Activated naive CD4-positive, alpha-beta T cell treated with Interleukin-2 at 50 U/mL for 16 hours (primary cell): ENCODE results near the gene OR2C3.
"Not testable (repeated sequence)": the region's sequence is repeated elsewhere in the genome, so short reads cannot be mapped to it uniquely, and the experiment has no call there.

Experiments
- DNase-seq: peaks from one replicate; pipeline ENCODE4 v3.0.0-alpha.2; 2020

OR2C3 gene

GRCh38 chr1:247536340-247536739, at the start of gene OR2C3:
Gene OR2C3, minus strand, starts transcription at chr1:247536440. Its CDS starts 3,929 bp downstream, at chr1:247532511.
- DNase-seq: no peak

DNA sequence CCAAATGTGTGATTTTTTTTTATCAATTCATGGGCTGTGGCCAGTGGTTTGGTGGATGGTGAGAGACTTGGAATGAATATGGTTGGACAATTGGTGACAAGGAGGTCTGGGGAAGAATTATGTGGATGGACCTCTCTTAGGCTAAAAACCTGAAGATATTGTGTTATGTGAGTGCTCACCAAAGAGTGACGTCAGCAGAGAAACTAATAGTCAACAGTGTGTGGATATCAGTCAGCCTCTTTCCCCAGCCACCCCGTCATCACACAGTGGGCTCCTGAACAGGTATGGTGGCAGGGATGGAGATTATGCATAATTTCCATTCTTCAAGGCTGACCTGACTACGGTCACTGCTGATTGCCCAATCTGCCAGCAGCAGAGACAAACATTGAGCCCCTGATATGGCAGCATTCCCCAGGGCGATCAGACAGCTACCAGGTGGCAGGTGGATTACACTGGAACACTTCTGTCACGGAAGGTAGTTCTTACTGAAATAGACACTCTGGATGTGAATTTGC, 42.8 kb upstream of the OR2C3 start:
- no peak for DNase-seq

- DNase-seq: no peak
Measured at GRCh38 chr1:247576514-247576913, 40.3 kb upstream of the OR2C3 start.

DNA sequence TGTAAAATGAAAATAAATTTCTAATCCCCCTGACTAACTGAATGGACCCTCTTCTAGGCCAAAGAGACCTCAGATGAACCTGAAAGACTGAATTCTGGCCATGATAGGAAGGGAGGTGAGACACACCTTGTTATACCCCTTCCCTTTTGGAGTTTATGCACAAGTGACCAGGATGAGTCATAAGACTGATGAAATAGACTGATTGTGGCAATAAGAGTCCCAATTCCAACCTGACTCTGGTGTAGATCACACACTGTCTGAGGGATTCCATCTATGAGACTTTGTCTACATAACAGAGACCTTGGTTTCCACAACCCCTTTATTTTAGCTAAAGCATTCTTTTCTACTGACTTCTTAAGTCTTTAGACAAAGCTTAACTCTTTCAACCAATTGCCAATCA, 38.4 kb upstream of the OR2C3 start:
- DNase-seq: no peak

GRCh38 chr1:247574236-247574635, 38.0 kb upstream of the OR2C3 start:
- no peak for DNase-seq

DNA sequence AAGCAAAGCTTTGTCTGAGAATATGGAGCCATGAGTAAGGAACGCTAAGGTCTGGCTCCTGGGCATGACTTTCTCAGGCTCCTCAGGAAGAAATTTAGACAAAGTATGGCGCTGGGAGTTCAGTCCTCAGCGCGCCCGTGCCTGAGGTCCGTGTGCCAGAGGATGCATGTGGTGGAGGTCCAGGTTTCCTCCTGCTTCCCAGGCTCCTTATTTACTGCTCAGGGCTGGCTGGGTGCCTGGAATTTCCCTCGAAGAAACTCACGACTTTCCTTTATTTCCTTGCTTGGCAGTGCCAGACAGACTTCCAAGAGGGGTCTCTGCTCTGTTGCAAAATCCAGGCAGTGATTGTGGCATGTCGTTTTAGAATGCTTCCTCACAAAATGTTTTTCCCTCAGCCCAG, 26.0 kb upstream of the OR2C3 start:
- no peak for DNase-seq

DNA sequence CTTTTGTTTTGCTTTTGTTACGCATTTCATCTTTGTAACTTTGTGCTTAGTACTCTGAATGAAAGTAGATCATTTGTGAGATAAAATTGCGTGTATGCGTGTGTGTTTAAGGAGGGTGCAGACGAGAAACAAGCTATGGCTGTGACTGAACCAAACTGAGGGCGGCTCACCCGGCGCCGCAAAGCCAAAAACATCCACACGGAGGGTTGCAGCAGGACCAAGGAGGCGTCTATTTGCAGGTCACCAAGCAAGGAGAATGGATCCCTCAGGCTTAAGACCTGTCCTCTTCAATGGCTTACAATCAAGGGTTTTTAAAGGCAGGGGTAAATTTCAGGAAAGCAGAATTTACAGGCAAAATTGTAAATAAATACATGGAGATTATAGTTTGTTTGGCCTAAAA, 25.5 kb upstream of the OR2C3 start:
- no peak for DNase-seq

DNA sequence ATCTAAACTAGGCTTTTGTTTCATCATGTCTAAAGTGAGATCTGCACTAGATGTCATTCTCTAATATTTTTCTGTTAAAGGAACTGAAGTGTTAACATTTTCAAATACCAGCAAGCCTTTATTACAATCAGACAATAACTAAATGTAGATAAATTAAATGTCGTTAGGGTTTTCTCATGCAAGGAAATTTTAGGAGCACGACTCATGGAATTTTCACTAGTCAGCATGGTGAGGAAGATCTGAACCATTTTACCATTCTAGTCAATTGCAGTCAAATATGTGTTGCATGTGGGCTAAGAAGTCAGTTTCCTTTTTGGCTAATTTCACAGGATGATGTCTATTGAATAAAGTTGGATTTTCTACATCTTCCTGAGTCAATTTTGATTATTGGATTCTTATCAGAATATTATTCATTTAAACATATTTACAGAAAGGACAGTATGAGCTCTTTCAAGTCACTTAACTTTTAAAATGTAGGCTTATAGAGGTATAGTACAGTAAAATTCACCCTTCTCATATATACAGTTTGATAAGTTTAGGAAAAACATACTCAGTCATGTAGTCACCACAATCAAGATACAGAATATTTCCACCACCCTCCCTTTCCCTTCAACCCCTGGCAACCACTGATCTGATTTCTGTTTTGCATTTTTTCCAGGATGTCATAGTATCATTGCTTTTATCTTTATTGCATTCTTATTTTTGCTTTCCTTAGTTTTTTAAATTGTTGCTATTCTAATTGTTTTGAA, 21.9 kb upstream of the OR2C3 start:
- no peak for DNase-seq

DNA sequence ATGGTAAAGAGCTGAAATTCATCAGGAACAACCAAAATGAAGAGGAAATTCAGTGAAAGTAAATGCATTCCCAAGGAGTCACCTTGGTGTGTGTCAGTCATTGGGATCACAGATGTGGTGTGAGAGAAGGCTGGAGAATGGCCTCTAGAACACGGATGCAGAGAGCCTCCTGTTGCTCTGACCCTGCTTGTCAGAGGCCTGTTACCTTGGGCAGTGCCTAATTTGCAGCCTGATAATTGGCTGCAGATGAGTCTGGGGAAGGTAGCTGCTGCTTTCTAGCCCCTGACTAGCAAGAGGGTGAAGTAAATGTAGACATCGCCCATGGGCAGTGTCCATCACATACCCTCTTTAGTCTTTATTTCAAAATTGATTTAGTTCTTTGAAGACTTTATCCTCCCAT, 16.0 kb upstream of the OR2C3 start:
- DNase-seq: no peak

DNA sequence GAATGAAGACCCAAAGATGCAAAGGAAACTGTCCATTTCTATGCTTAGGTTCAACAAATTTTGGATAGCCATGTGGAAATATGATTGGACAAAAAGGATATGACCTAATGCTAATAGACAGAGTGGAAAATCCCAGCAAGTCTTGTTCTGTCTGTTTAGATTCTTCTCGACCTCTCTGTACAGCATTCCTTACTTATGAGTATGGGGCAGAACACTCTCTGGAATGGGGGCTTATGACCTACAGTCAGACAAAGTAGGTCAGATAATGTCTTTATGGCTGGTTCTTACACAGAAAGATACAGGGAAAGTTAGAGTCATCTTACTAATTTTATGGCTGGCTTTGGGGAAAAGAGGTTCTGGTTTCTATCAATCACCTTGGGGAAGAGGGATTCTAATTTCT, 15.5 kb upstream of the OR2C3 start:
- DNase-seq: no peak

- DNase-seq: no peak
Measured at GRCh38 chr1:247548769-247549182, 12.5 kb upstream of the OR2C3 start, which contains the start of gene GCSAML. Gene GCSAML, plus strand, starts transcription at chr1:247549134. Its CDS starts 58 bp downstream, at chr1:247549192.

GRCh38 chr1:247548092-247548491, 11.9 kb upstream of the OR2C3 start:
- no peak for DNase-seq

- no peak for DNase-seq
Measured at GRCh38 chr1:247542811-247543210, 6.6 kb upstream of the OR2C3 start.

DNA sequence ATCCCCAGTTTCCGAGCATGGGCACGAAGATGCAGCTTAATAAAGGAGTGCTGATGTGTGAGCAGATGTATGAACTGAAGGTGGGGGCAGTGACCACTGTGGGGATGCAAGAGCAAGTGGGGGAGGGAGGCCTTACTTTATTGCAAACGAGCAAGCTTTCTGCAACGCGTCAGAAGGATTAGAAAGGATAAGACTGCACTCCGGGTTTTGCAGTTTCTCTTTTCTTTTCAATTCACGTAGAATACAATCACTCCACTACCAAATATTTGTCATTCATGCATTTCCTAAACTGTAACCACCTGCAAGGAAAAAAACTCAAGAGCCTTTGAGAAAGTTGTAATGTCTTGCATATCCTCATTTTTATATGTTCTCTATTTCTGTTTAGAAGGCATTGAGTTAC, 4.3 kb upstream of the OR2C3 start:
- no peak for DNase-seq

- no peak for DNase-seq
Measured at GRCh38 chr1:247539215-247539614, 3.0 kb upstream of the OR2C3 start.

- no peak for DNase-seq
Measured at GRCh38 chr1:247538561-247538960, 2.3 kb upstream of the OR2C3 start.

GRCh38 chr1:247535402-247535801, 838 bp downstream of the OR2C3 start:
- DNase-seq: no peak

GRCh38 chr1:247531937-247532336, 4.3 kb downstream of the OR2C3 start:
- DNase-seq: no peak

- no peak for DNase-seq
Measured at GRCh38 chr1:247530785-247531184, 5.5 kb downstream of the OR2C3 start.

GRCh38 chr1:247529771-247530355, 6.4 kb downstream of the OR2C3 start:
- no peak for DNase-seq

- no peak for DNase-seq
Measured at GRCh38 chr1:247528812-247529474, 7.3 kb downstream of the OR2C3 start.

GRCh38 chr1:247521886-247522285, 14.4 kb downstream of the OR2C3 start:
- not testable (repeated sequence) for DNase-seq

GRCh38 chr1:247518613-247518891, 17.7 kb downstream of the OR2C3 start:
- DNase-seq: no peak
